ENCODE results near the gene UBR4.

- TF ChIP-seq, protein P1, sequence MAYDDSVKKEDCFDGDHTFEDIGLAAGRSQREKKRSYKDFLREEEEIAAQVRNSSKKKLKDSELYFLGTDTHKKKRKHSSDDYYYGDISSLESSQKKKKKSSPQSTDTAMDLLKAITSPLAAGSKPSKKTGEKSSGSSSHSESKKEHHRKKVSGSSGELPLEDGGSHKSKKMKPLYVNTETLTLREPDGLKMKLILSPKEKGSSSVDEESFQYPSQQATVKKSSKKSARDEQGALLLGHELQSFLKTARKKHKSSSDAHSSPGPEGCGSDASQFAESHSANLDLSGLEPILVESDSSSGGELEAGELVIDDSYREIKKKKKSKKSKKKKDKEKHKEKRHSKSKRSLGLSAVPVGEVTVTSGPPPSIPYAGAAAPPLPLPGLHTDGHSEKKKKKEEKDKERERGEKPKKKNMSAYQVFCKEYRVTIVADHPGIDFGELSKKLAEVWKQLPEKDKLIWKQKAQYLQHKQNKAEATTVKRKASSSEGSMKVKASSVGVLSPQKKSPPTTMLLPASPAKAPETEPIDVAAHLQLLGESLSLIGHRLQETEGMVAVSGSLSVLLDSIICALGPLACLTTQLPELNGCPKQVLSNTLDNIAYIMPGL (CRISPR knock-in tag; IDR thresholded peaks at IDR 0.05; ENCODE audit: borderline replicate concordance) = no peak
- TF ChIP-seq PHF8 (IDR thresholded peaks at IDR 0.05; ENCODE audit: borderline replicate concordance, low read depth) = no peak
- TF ChIP-seq CBX8 (IDR thresholded peaks at IDR 0.05) = no peak
- TF ChIP-seq, protein P2, sequence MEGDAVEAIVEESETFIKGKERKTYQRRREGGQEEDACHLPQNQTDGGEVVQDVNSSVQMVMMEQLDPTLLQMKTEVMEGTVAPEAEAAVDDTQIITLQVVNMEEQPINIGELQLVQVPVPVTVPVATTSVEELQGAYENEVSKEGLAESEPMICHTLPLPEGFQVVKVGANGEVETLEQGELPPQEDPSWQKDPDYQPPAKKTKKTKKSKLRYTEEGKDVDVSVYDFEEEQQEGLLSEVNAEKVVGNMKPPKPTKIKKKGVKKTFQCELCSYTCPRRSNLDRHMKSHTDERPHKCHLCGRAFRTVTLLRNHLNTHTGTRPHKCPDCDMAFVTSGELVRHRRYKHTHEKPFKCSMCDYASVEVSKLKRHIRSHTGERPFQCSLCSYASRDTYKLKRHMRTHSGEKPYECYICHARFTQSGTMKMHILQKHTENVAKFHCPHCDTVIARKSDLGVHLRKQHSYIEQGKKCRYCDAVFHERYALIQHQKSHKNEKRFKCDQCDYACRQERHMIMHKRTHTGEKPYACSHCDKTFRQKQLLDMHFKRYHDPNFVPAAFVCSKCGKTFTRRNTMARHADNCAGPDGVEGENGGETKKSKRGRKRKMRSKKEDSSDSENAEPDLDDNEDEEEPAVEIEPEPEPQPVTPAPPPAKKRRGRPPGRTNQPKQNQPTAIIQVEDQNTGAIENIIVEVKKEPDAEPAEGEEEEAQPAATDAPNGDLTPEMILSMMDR (IDR thresholded peaks at IDR 0.05) = no peak
Measured at GRCh38 chr1:19084206-19084738, 125.8 kb downstream of the UBR4 start.
